Measurements from ENCODE around the gene BARX2.

The BARX2 gene

GRCh38 chr11:129374081-129374992 is 1.3 kb upstream of the BARX2 start:
- peak; percentile 28 for DNase-seq (ENCODE audit: low spot score)

- DNase-seq (ENCODE audit: low spot score): peak; percentile 37
Observed at GRCh38 chr11:129374993-129375750, 476 bp upstream of the BARX2 start.

- DNase-seq (ENCODE audit: low spot score): no peak
Observed at GRCh38 chr11:129376658-129377341, 1.2 kb downstream of the BARX2 start.

- DNase-seq (ENCODE audit: low spot score): no peak
Observed at GRCh38 chr11:129377739-129378138, 2.1 kb downstream of the BARX2 start.

GRCh38 chr11:129380413-129380812 is 4.8 kb downstream of the BARX2 start:
- no peak for DNase-seq (ENCODE audit: low spot score)

- no peak for DNase-seq (ENCODE audit: low spot score)
Observed at GRCh38 chr11:129382583-129382982, 6.9 kb downstream of the BARX2 start.

GRCh38 chr11:129383060-129383459 is 7.4 kb downstream of the BARX2 start:
- DNase-seq (ENCODE audit: low spot score): no peak

- no peak for DNase-seq (ENCODE audit: low spot score)
Observed at GRCh38 chr11:129383502-129383901, 7.9 kb downstream of the BARX2 start.

- no peak for DNase-seq (ENCODE audit: low spot score)
Observed at GRCh38 chr11:129384415-129384814, 8.8 kb downstream of the BARX2 start.

- DNase-seq (ENCODE audit: low spot score): no peak
Observed at GRCh38 chr11:129385801-129386200, 10.2 kb downstream of the BARX2 start.

- no peak for DNase-seq (ENCODE audit: low spot score)
Observed at GRCh38 chr11:129386795-129387397, 11.2 kb downstream of the BARX2 start.

- no peak for DNase-seq (ENCODE audit: low spot score)
Observed at GRCh38 chr11:129387434-129387833, 11.8 kb downstream of the BARX2 start.

GRCh38 chr11:129388824-129389223 is 13.2 kb downstream of the BARX2 start:
- no peak for DNase-seq (ENCODE audit: low spot score)

GRCh38 chr11:129390303-129390821 is 14.7 kb downstream of the BARX2 start:
- no peak for DNase-seq (ENCODE audit: low spot score)

- DNase-seq (ENCODE audit: low spot score): no peak
Observed at GRCh38 chr11:129391360-129391759, 15.7 kb downstream of the BARX2 start.

GRCh38 chr11:129391821-129392220 is 16.2 kb downstream of the BARX2 start:
- DNase-seq (ENCODE audit: low spot score): no peak

- no peak for DNase-seq (ENCODE audit: low spot score)
Observed at GRCh38 chr11:129392995-129393394, 17.3 kb downstream of the BARX2 start.

GRCh38 chr11:129394709-129395108 is 19.1 kb downstream of the BARX2 start:
- no peak for DNase-seq (ENCODE audit: low spot score)

GRCh38 chr11:129395432-129395831 is 19.8 kb downstream of the BARX2 start:
- DNase-seq (ENCODE audit: low spot score): no peak

- DNase-seq (ENCODE audit: low spot score): no peak
Observed at GRCh38 chr11:129395883-129396282, 20.2 kb downstream of the BARX2 start.

GRCh38 chr11:129396454-129396853 is 20.8 kb downstream of the BARX2 start:
- DNase-seq (ENCODE audit: low spot score): no peak

Measured in GM03348 (cell line).